ENCODE results near the gene PBXIP1. TPM values are rescaled to one million over a fixed set of nuclear protein-coding genes. Genes with fewer than 3 reads are reported as not detected.

PBXIP1 gene
- total RNA-seq, 4 donors from 2014 or later, result 41.4 to 67.4 (median 61.3) TPM

- H3K27ac ChIP-seq, result peak within 1 kb of the TSS; percentile 94
- no peaks in the 10 kb centered on the region for H3K27me3 ChIP-seq
- peaks cover 6% of the 10 kb centered on the region for H3K36me3 ChIP-seq
- no peaks in the 10 kb centered on the region for H3K9me3 ChIP-seq
- H3K4me3 ChIP-seq, result peak within 1 kb of the TSS; percentile 77
- DNase-seq (ENCODE audit: low spot score in 2 of 2), result peak; percentile 97 to 99
- 0% methylated on average over 19 of the region's 45 CpGs for WGBS
- peaks cover 66% of the 10 kb centered on the region for H3K4me1 ChIP-seq
- TF ChIP-seq EP300 (IDR thresholded peaks at IDR 0.05) (no peak), POLR2AphosphoS5 (IDR thresholded peaks at IDR 0.05) (peak in 2 of 3 donors; percentile 86 to 96), POLR2A (IDR thresholded peaks at IDR 0.05) (peak in 1 of 2 donors; percentile 45)
- TF ChIP-seq, protein P1, sequence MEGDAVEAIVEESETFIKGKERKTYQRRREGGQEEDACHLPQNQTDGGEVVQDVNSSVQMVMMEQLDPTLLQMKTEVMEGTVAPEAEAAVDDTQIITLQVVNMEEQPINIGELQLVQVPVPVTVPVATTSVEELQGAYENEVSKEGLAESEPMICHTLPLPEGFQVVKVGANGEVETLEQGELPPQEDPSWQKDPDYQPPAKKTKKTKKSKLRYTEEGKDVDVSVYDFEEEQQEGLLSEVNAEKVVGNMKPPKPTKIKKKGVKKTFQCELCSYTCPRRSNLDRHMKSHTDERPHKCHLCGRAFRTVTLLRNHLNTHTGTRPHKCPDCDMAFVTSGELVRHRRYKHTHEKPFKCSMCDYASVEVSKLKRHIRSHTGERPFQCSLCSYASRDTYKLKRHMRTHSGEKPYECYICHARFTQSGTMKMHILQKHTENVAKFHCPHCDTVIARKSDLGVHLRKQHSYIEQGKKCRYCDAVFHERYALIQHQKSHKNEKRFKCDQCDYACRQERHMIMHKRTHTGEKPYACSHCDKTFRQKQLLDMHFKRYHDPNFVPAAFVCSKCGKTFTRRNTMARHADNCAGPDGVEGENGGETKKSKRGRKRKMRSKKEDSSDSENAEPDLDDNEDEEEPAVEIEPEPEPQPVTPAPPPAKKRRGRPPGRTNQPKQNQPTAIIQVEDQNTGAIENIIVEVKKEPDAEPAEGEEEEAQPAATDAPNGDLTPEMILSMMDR (IDR thresholded peaks at IDR 0.05), result peak in 1 of 2 donors; percentile 47
Measured at GRCh38 chr1:154936555-154937084, 19.3 kb downstream of the PBXIP1 start, which contains the start of gene PMVK. PMVK (minus strand) TSS chr1:154936719; CDS start chr1:154936685, 34 bp downstream.

DNA sequence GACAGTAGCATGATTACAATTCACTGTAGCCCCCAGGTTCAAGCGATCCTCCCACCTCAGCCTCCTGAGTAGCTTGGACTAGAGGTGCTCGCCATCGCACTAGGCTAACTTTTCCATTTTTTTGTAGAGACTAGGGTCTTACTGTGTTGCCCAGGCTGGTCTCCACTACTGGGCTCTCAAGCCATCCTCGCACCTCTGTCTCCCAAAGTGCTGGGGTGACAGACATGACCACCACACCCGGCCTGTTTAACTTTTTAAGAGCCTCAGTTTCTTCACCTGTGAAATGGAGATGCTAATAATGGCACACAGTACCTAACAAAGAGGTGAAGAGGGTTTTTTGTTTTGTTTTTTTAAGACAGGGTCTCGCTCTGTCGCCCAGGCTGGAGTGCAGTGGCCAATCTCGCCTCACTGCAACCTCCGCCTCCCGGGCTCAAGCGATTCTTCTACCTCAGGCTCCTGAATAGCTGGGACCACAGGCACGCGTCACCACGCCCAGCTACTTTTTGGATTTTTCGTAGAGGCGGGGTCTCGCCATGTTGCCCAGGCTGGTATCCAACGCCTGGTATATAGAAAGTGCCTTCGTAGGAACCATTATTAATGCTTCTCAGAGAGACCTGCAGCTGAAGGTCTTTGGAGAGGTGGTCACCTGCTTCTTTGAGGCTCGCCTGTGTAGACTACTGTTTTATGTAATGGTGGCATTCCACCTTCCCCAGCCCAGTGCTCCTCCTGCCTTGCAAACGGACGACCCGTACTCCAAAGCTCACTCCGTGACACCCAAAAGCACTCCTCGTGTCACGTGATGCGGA lies 19.9 kb downstream of the PBXIP1 start:
- DNase-seq (ENCODE audit: low spot score in 2 of 2), result no peak
- H3K4me1 ChIP-seq, result peaks cover 59% of the 10 kb centered on the region
- peaks cover 11% of the 10 kb centered on the region for H3K36me3 ChIP-seq
- H3K27me3 ChIP-seq, result no peaks in the 10 kb centered on the region
- H3K9me3 ChIP-seq, result no peaks in the 10 kb centered on the region
- peak overlapping the region; percentile 77 for H3K4me3 ChIP-seq
- WGBS, result 27% methylated on average over 27 of the region's 27 CpGs
- H3K27ac ChIP-seq, result peak overlapping the region; percentile 94
- TF ChIP-seq, protein P1 (IDR thresholded peaks at IDR 0.05), result no peak
- TF ChIP-seq EP300 (IDR thresholded peaks at IDR 0.05), result peak; percentile 39

DNA sequence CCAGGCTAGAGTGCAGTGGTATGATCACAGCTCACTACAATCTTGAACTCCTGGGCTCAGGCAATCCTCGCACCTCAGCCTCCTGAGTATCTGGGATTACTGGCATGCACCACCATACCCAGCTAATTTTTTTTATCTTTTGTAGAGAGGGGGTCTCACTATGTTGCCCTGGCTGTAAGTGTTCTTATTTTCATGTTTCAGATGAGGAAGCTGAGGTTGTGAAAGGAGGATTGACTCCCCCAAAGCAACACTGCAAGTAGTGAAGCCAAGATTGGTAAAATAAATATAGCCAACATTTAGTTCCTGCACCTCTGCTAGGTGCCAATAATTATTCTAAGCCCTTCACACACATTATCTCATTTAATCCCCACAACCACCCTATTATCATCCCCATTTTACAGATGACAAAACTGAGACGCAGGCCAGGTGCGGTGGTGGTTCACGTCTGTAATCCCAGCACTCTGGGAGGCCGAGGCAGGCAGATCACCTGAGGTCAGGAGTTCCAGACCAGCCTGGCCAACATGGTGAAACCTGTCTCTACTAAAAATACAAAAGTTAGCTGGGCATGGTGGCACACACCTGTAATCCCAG lies 21.4 kb downstream of the PBXIP1 start:
- TF ChIP-seq EP300 (IDR thresholded peaks at IDR 0.05) (no peak), POLR2AphosphoS5 (IDR thresholded peaks at IDR 0.05) (no peak), POLR2A (IDR thresholded peaks at IDR 0.05) (no peak)
- H3K9me3 ChIP-seq, result no peaks in the 10 kb centered on the region
- peaks cover 23% of the 10 kb centered on the region for H3K36me3 ChIP-seq
- no peak for DNase-seq (ENCODE audit: low spot score in 2 of 2)
- 93% methylated on average over 5 of the region's 5 CpGs for WGBS
- H3K27me3 ChIP-seq, result no peaks in the 10 kb centered on the region
- H3K4me1 ChIP-seq, result peaks cover 45% of the 10 kb centered on the region
- H3K27ac ChIP-seq, result no peak overlapping the region
- no peak overlapping the region for H3K4me3 ChIP-seq

DNA sequence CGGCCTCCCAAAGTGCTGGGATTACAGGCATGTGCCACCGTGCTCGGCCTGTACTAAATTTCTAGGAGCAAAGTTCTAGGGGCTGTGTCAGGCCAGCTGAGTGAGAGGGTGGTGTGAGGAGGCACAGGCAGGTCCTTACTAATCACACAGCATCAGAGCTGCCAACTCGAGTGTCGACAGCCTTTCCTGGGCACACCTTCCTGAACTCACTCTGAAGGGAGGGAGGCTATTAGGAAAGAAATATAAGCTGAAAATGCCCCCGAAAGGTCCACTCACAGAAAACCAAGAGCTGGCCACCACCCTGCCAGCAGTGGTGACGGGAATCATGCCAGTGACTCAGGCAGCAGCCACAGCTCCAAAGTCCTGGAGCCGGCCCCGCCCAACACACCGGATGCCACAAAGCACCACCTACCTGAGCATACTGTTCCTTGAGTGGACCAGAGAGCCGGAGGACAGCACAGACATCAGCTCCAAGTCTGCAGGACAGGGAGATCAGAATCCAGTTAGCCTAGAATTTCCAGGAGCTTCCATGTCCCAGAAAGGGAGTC lies 23.9 kb downstream of the PBXIP1 start:
- no peak for TF ChIP-seq EP300 (IDR thresholded peaks at IDR 0.05)
- TF ChIP-seq POLR2A (IDR thresholded peaks at IDR 0.05), result no peak
- no peak for TF ChIP-seq POLR2AphosphoS5 (IDR thresholded peaks at IDR 0.05)
- TF ChIP-seq, protein P1 (IDR thresholded peaks at IDR 0.05), result no peak
- no peak for DNase-seq (ENCODE audit: low spot score in 2 of 2)
- H3K27me3 ChIP-seq, result no peaks in the 10 kb centered on the region
- H3K4me1 ChIP-seq, result peaks cover 23% of the 10 kb centered on the region
- no peaks in the 10 kb centered on the region for H3K9me3 ChIP-seq
- H3K4me3 ChIP-seq, result no peak overlapping the region
- H3K36me3 ChIP-seq, result peaks cover 46% of the 10 kb centered on the region
- H3K27ac ChIP-seq, result peak overlapping the region; percentile 10
- WGBS, result 61% methylated on average over 11 of the region's 11 CpGs

- no peak overlapping the region for H3K4me3 ChIP-seq
- H3K9me3 ChIP-seq, result no peaks in the 10 kb centered on the region
- H3K4me1 ChIP-seq, result no peaks in the 10 kb centered on the region
- no peak overlapping the region for H3K27ac ChIP-seq
- TF ChIP-seq, protein P1 (IDR thresholded peaks at IDR 0.05), result no peak
- TF ChIP-seq POLR2A (IDR thresholded peaks at IDR 0.05) (no peak), EP300 (IDR thresholded peaks at IDR 0.05) (no peak), POLR2AphosphoS5 (IDR thresholded peaks at IDR 0.05) (no peak)
- no peak for DNase-seq (ENCODE audit: low spot score in 2 of 2)
- WGBS, result 94% methylated on average over 13 of the region's 13 CpGs
- H3K27me3 ChIP-seq, result no peaks in the 10 kb centered on the region
- H3K36me3 ChIP-seq, result peaks cover 87% of the 10 kb centered on the region
Measured at GRCh38 chr1:154926201-154926600, 29.7 kb downstream of the PBXIP1 start.

Measured in suprapubic skin (tissue), 4 donors.